HepG2 (cell line): ENCODE measurements around the gene BMERB1. TPM values are rescaled to one million over a fixed set of nuclear protein-coding genes. Genes with fewer than 3 reads are reported as not detected.

Experiments used
- ATF5 ChIP-seq: sonication (generic); formaldehyde crosslinking; IDR thresholded peaks from 2 replicates; pipeline ENCODE4 v1.4.0; 2020; ENCODE audit warnings: mild to moderate bottlenecking, low read depth, missing genetic modification reagents
- BRF2 ChIP-seq: sonication (generic); formaldehyde crosslinking; IDR thresholded peaks from 2 replicates; pipeline ENCODE4 v1.8.1; 2022; ENCODE audit warnings: mild to moderate bottlenecking, missing genetic modification reagents
- CEBPZ ChIP-seq: IDR thresholded peaks from 2 replicates; pipeline ENCODE4 v1.6.1; 2012; ENCODE audit warnings: low read length, improper control_type of control experiment
- GRHL1 ChIP-seq: sonication (generic); formaldehyde crosslinking; conservative IDR thresholded peaks from 2 replicates; pipeline ENCODE4 v1.8.0; 2022; ENCODE audit warnings: missing genetic modification reagents
- KDM1A ChIP-seq: IDR thresholded peaks from 2 replicates; pipeline ENCODE4 v1.6.1; 2016; ENCODE audit warnings: missing compliant biosample characterization
- MED8 ChIP-seq: sonication (generic); formaldehyde crosslinking; IDR thresholded peaks from 2 replicates; pipeline ENCODE4 v1.8.1; 2023; ENCODE audit warnings: mild to moderate bottlenecking, missing genetic modification reagents; ENCODE audit not compliant: insufficient replicate concordance
- MLXIP ChIP-seq: sonication (generic); formaldehyde crosslinking; IDR thresholded peaks from 2 replicates; pipeline ENCODE4 v1.9.0; 2021; ENCODE audit warnings: missing genetic modification reagents, borderline replicate concordance
- MXD1 ChIP-seq: sonication (generic); formaldehyde crosslinking; IDR thresholded peaks from 2 replicates; pipeline ENCODE4 v1.4.0; 2020; ENCODE audit warnings: mild to moderate bottlenecking, missing genetic modification reagents
- NFATC3 ChIP-seq: sonication (generic); formaldehyde crosslinking; IDR thresholded peaks from 2 replicates; pipeline ENCODE4 v1.5.1; 2020; ENCODE audit warnings: mild to moderate bottlenecking, missing genetic modification reagents
- NFYB ChIP-seq: sonication (generic); formaldehyde crosslinking; IDR thresholded peaks from 2 replicates; pipeline ENCODE4 v1.4.0; 2020; ENCODE audit warnings: missing genetic modification reagents
- NR2C2 ChIP-seq: sonication (generic); formaldehyde crosslinking; IDR thresholded peaks from 2 replicates; pipeline ENCODE4 v1.4.0; 2020; ENCODE audit warnings: missing genetic modification reagents, mild to moderate bottlenecking, moderate library complexity, borderline replicate concordance
- RAD21 ChIP-seq: fragments of 450-650 bp; formaldehyde crosslinking; IDR thresholded peaks from 2 replicates; pipeline ENCODE4 v1.5.0; 2020; ENCODE audit warnings: mild to moderate bottlenecking
- RNF2 ChIP-seq: fragments of 450-650 bp; conservative IDR thresholded peaks from 2 replicates; pipeline ENCODE4 v1.6.1; 2016; ENCODE audit warnings: low read depth
- RORA ChIP-seq: sonication (generic); formaldehyde crosslinking; IDR thresholded peaks from 2 replicates; pipeline ENCODE4 v1.5.0; 2020; ENCODE audit warnings: mild to moderate bottlenecking, missing genetic modification reagents, moderate library complexity
- SRSF1 ChIP-seq: fragments of 200-400 bp; formaldehyde crosslinking; optimal IDR thresholded peaks from 2 replicates; pipeline ENCODE3; 2017; ENCODE audit warnings: mild to moderate bottlenecking, low read depth, low read length, moderate library complexity
- ZC3H4 ChIP-seq: sonication (generic); formaldehyde crosslinking; IDR thresholded peaks from 2 replicates; pipeline ENCODE4 v1.4.0; 2020; ENCODE audit warnings: missing genetic modification reagents, borderline replicate concordance
- ZNF24 ChIP-seq: fragments of 450-650 bp; IDR thresholded peaks from 2 replicates; pipeline ENCODE4 v1.6.1; 2017; ENCODE audit warnings: antibody characterized with exemption, mild to moderate bottlenecking
- ZNF563 ChIP-seq: sonication (generic); formaldehyde crosslinking; IDR thresholded peaks from 2 replicates; pipeline ENCODE4 v1.8.0; 2022; ENCODE audit warnings: mild to moderate bottlenecking, moderate library complexity, missing genetic modification reagents
- ZNF772 ChIP-seq: sonication (generic); formaldehyde crosslinking; IDR thresholded peaks from 2 replicates; pipeline ENCODE4 v1.5.0; 2020; ENCODE audit warnings: mild to moderate bottlenecking, missing genetic modification reagents
- polyA plus RNA-seq, 8 experiments: library from polyadenylated mRNA; depleted of rRNA in 3 of 8; stranded (reverse) in 7 of 8; unstranded in 1 of 8; fragments of >200 nt; fragmentation: Illumina TruSeq in 4 of 8; extraction: Trizol in 4 of 8; gene quantifications; 2 replicates each; pipeline versions ENCODE4 v1.2.1 to v1.2.3, GENCODE V29; 2011 to 2016; ENCODE audit warnings: low read depth in 4 of 8, missing spikeins in 1 of 8, mixed read lengths in 1 of 8; ENCODE audit not compliant: insufficient read depth in 1 of 8
- total RNA-seq, 5 experiments: library from RNA; depleted of rRNA; stranded (reverse); fragments of >200 nt; fragmentation: Illumina TruSeq; extraction: Trizol; gene quantifications; 2 replicates each; pipeline ENCODE4 v1.2.3, GENCODE V29; 2016; ENCODE audit warnings: low read depth in 1 of 5

The BMERB1 gene
- total and polyA plus RNA-seq, 2 of the 13 experiments (the other 11 are each of a cell fraction or from before 2014, with no cell fraction given), result 1.4 TPM

GRCh38 chr16:15398618-15399316 lies 35.6 kb upstream of the BMERB1 start (continued):
- TF ChIP-seq GRHL1 (CRISPR knock-in tag) (no peak), MXD1 (CRISPR knock-in tag) (no peak), ATF5 (CRISPR knock-in tag) (no peak), NFYB (CRISPR knock-in tag) (peak; percentile 28), MED8 (CRISPR knock-in tag) (no peak), ZNF563 (CRISPR knock-in tag) (no peak), SRSF1 (no peak), ZC3H4 (CRISPR knock-in tag) (no peak), MLXIP (CRISPR knock-in tag) (no peak), CEBPZ (no peak), RORA (0 out of 2 replicates have a peak, but pooled peaks have one; percentile 36), ZNF24 (no peak), RAD21 (CRISPR knock-in tag) (no peak), KDM1A (CRISPR knock-in tag) (peak; percentile 79), NFATC3 (CRISPR knock-in tag) (peak; percentile 67; the same call in 1 of the 2 replicates), BRF2 (CRISPR knock-in tag) (peak; percentile 57; the same call in 1 of the 2 replicates), RNF2 (no peak), NR2C2 (CRISPR knock-in tag) (no peak; the same call in 1 of the 2 replicates), ZNF772 (no peak; the same call in 1 of the 2 replicates)
